Measurements from ENCODE around the gene ZFAND2A. TPM values are rescaled to one million over a fixed set of nuclear protein-coding genes. Genes with fewer than 3 reads are reported as not detected.
"Not testable (repeated sequence)": the region's sequence is repeated elsewhere in the genome, so short reads cannot be mapped to it uniquely, and the experiment has no call there.

ZFAND2A gene
- total RNA-seq, 2 experiments from 2014 or later, result 23.3 to 24.0 TPM

DNA sequence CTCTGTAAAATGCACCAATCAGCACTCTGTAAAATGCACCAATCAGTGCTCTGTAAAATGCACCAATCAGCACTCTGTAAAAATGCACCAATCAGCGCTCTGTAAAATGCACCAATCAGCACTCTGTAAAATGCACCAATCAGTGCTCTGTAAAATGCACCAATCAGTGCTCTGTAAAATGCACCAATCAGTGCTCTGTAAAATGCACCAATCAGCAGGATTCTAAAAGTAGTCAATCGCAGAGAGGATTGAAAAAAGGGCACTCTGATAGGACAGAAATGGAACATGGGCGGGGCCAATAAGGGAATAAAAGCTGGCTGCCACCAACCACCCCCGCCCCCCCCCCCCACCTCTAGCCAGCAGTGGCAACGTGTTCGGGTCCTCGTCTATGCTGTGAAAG, 11.5 kb upstream of the ZFAND2A start:
- H3K4me3 Mint-ChIP-seq; H3K27ac Mint-ChIP-seq; DNase-seq; H3K36me3 Mint-ChIP-seq (ENCODE audit: low read depth); POLR2A ChIA-PET; H3K9me3 Mint-ChIP-seq; H3K27me3 Mint-ChIP-seq: not testable (repeated sequence)
- CTCF ChIA-PET, result interaction anchor here (0.7 to 2.6 kb wide), 3 partner anchors 11 to 13 kb away, joined by 3 to 7 read pairs (median 6); partner anchors contain the start of gene ZFAND2A
- peaks cover 27% of the 10 kb centered on the region for H3K4me1 Mint-ChIP-seq

GRCh38 chr7:1170741-1171501, 10.9 kb upstream of the ZFAND2A start:
- peaks cover 21% of the 10 kb centered on the region for H3K4me1 Mint-ChIP-seq
- no peaks in the 10 kb centered on the region for H3K9me3 Mint-ChIP-seq
- ChIA-PET POLR2A (no interaction called here), CTCF (interaction anchor here (0.7 to 2.8 kb wide), 9 partner anchors 8 to 188 kb away, joined by 3 to 15 read pairs (median 5); partner anchors contain the start of genes CYP2W1 and ZFAND2A)
- DNase-seq, result no peak
- H3K27me3 Mint-ChIP-seq, result no peaks in the 10 kb centered on the region
- no peak overlapping the region for H3K4me3 Mint-ChIP-seq
- H3K27ac Mint-ChIP-seq, result no peak overlapping the region
- no peaks in the 10 kb centered on the region for H3K36me3 Mint-ChIP-seq (ENCODE audit: low read depth)

- Mint-ChIP-seq H3K36me3 (ENCODE audit: low read depth) (no peaks in the 10 kb centered on the region), H3K27me3 (no peaks in the 10 kb centered on the region), H3K4me3 (peak overlapping the region; percentile 75), H3K9me3 (no peaks in the 10 kb centered on the region), H3K27ac (peak overlapping the region; percentile 94), H3K4me1 (peaks cover 18% of the 10 kb centered on the region)
- DNase-seq, result peak; percentile 95
- CTCF ChIA-PET, result interaction anchor here (0.7 to 2.8 kb wide), 11 partner anchors 9 to 187 kb away, joined by 3 to 15 read pairs (median 4); partner anchors contain the start of genes CYP2W1 and ZFAND2A
- POLR2A ChIA-PET, result no interaction called here
Measured at GRCh38 chr7:1169409-1170368, 9.7 kb upstream of the ZFAND2A start.

DNA sequence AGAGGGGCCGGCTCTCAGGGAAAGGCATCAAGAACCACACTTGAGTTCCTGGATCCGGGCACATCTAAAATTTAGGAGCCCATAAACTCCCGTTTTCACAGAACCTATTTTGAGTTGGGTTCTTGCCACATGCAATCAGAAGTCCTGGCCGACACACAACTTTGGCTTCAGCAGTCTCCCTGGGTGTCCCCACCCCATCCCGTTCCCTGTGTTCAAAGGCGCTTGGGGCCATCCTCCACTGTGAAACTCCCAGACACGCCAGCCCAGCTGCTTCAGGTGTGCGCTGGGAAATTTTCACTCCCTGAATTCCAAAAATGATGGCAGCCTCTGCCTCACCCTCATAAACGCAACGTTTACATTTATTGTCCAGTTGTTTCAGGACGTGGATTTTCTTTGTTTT, 8.4 kb upstream of the ZFAND2A start:
- H3K4me1 Mint-ChIP-seq, result peaks cover 18% of the 10 kb centered on the region
- no peak overlapping the region for H3K4me3 Mint-ChIP-seq
- ChIA-PET CTCF (interaction anchor here (1.2 to 2.8 kb wide), 3 partner anchors 8 to 175 kb away, joined by 4 to 15 read pairs (median 4); partner anchors contain the start of gene ZFAND2A), POLR2A (no interaction called here)
- no peaks in the 10 kb centered on the region for H3K9me3 Mint-ChIP-seq
- no peaks in the 10 kb centered on the region for H3K27me3 Mint-ChIP-seq
- no peak for DNase-seq
- peaks cover 4% of the 10 kb centered on the region for H3K36me3 Mint-ChIP-seq (ENCODE audit: low read depth)
- no peak overlapping the region for H3K27ac Mint-ChIP-seq

GRCh38 chr7:1164436-1164835, 4.4 kb upstream of the ZFAND2A start:
- ChIA-PET POLR2A (no interaction called here), CTCF (interaction anchor here (1.1 kb wide), 1 partner anchor 13 kb away, joined by 3 read pairs; no protein-coding TSS in a partner anchor)
- Mint-ChIP-seq H3K9me3 (no peaks in the 10 kb centered on the region), H3K27ac (no peak overlapping the region), H3K27me3 (no peaks in the 10 kb centered on the region), H3K36me3 (ENCODE audit: low read depth) (peaks cover 15% of the 10 kb centered on the region), H3K4me1 (peaks cover 17% of the 10 kb centered on the region), H3K4me3 (no peak overlapping the region)
- DNase-seq, result no peak

GRCh38 chr7:1163121-1163520, 3.1 kb upstream of the ZFAND2A start:
- no peaks in the 10 kb centered on the region for H3K9me3 Mint-ChIP-seq
- DNase-seq, result no peak
- peaks cover 16% of the 10 kb centered on the region for H3K36me3 Mint-ChIP-seq (ENCODE audit: low read depth)
- ChIA-PET POLR2A (no interaction called here), CTCF (no interaction called here)
- H3K27ac Mint-ChIP-seq, result no peak overlapping the region
- no peak overlapping the region for H3K4me3 Mint-ChIP-seq
- H3K4me1 Mint-ChIP-seq, result peaks cover 22% of the 10 kb centered on the region
- H3K27me3 Mint-ChIP-seq, result no peaks in the 10 kb centered on the region

GRCh38 chr7:1160670-1161021, 650 bp upstream of the ZFAND2A start:
- peak overlapping the region; percentile 90 for H3K27ac Mint-ChIP-seq
- peak overlapping the region; percentile 83 for H3K4me3 Mint-ChIP-seq
- peaks cover 26% of the 10 kb centered on the region for H3K36me3 Mint-ChIP-seq (ENCODE audit: low read depth)
- no peaks in the 10 kb centered on the region for H3K27me3 Mint-ChIP-seq
- peaks cover 25% of the 10 kb centered on the region for H3K4me1 Mint-ChIP-seq
- no peaks in the 10 kb centered on the region for H3K9me3 Mint-ChIP-seq
- CTCF ChIA-PET, result interaction anchor here (0.6 to 2.3 kb wide), 6 partner anchors 8 to 168 kb away, joined by 3 to 8 read pairs (median 4); a partner anchor contains a TSS
- DNase-seq, result no peak
- POLR2A ChIA-PET, result no interaction called here

DNA sequence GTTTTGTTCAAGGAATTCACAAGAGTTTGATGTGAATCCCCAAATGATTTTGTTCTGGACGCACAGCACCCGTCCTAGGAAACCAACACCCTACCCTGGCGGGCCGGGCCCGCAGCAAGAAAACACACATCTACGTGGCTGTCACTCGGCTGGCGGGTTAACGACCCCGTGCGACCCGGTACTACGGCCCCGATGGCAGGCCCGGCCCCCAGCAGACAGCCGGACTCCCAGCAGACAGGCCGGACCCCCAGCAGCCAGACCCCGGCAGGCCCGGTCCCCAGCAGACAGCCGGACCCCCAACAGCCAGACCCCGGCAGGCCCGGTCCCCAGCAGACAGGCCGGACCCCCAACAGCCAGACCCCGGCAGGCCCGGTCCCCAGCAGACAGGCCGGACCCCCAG, 765 bp downstream of the ZFAND2A start:
- H3K9me3 Mint-ChIP-seq, POLR2A ChIA-PET, DNase-seq, H3K27me3 Mint-ChIP-seq: not testable (repeated sequence)
- H3K36me3 Mint-ChIP-seq (ENCODE audit: low read depth), result peaks cover 33% of the 10 kb centered on the region
- H3K27ac Mint-ChIP-seq, result peak overlapping the region; percentile 89
- CTCF ChIA-PET, result interaction anchor here (1.2 to 2.3 kb wide), 5 partner anchors 9 to 167 kb away, joined by 3 to 14 read pairs (median 7); a partner anchor contains a TSS
- peak overlapping the region; percentile 85 for H3K4me3 Mint-ChIP-seq
- peaks cover 25% of the 10 kb centered on the region for H3K4me1 Mint-ChIP-seq

DNA sequence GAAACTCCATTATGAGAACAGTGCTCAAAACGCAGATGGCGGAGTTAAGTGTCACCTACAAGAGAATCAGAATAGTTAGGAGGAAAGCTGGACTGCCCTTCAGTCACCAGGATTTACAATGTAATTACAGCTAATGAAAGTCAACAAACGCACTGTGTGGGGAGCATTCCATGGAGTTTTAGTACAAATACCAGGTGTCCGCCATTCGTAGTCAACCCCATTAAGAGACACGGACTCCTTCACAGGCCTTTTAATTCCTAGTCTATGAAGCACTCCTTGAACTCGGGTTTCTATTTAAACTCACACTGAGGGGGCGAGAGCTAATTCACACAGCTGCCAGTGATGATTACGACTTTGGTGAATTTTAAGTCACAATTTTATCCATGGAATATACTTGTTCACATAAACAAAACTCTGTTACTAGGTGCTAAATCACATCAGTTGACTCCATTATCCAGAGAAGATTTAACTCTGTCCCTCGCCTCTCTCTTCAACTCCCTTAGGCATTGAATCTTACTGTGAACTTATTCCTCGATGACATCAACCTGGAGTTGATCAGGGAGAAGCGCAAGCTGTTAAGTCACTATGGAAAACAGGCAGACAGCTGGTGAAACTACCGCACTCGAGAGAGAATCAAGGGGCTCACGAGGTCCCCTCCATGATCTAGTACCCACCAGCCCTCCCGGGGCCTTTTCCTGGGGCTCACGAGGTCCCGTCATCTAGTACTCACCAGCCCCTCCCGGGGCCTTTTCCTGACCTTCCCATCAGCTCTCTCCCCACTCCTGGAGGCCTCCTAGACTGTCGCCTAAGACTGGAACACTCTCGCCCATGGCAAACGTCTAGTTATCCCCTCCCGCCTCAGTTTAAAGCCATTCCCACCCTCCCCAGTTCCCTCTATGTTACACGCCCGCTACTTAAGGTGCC, 1.5 kb downstream of the ZFAND2A start:
- Mint-ChIP-seq H3K9me3 (no peaks in the 10 kb centered on the region), H3K36me3 (ENCODE audit: low read depth) (peaks cover 29% of the 10 kb centered on the region), H3K27me3 (no peaks in the 10 kb centered on the region), H3K27ac (peak overlapping the region; percentile 89), H3K4me1 (peaks cover 25% of the 10 kb centered on the region), H3K4me3 (peak overlapping the region; percentile 85)
- ChIA-PET CTCF (interaction anchor here (1.1 to 2.3 kb wide), 7 partner anchors 12 to 166 kb away, joined by 5 to 14 read pairs (median 7); a partner anchor contains a TSS), POLR2A (no interaction called here)
- DNase-seq, result no peak

GRCh38 chr7:1156782-1157535, 3.0 kb downstream of the ZFAND2A start:
- H3K27me3 Mint-ChIP-seq, result no peaks in the 10 kb centered on the region

More at GRCh38 chr7:1156782-1157535, 3.0 kb downstream of the ZFAND2A start:
- peaks cover 31% of the 10 kb centered on the region for H3K36me3 Mint-ChIP-seq (ENCODE audit: low read depth)
- peaks cover 24% of the 10 kb centered on the region for H3K4me1 Mint-ChIP-seq
- DNase-seq, result no peak
- H3K4me3 Mint-ChIP-seq, result no peak overlapping the region
- POLR2A ChIA-PET, result interaction anchor here (0.5 kb wide), 1 partner anchor 10 kb away, joined by 4 read pairs; no protein-coding TSS in a partner anchor
- CTCF ChIA-PET, result interaction anchor here (1.0 to 2.3 kb wide), 7 partner anchors 12 to 164 kb away, joined by 3 to 11 read pairs (median 5); no protein-coding TSS in a partner anchor
- no peaks in the 10 kb centered on the region for H3K9me3 Mint-ChIP-seq
- H3K27ac Mint-ChIP-seq, result no peak overlapping the region

Measured in activated CD4-positive, alpha-beta T cell treated with anti-CD3 and anti-CD28 coated beads, Interleukin-2, amount 10 ng/mL, durations not matched to agents 7 days and 5 days (primary cell).